Panc1 (cell line): ENCODE results near the gene ACTN3. TPM values are rescaled to one million over a fixed set of nuclear protein-coding genes. Genes with fewer than 3 reads are reported as not detected.
A peak's percentile ranks its signal among the peaks of the same experiment; 100 is the strongest.

Experiments
- ATAC-seq: fragments of 200-7000 bp; cut with Tn5 transposase; 2 replicates; pipeline ENCODE4 v1.9.1; 2020; ENCODE audit warnings: mild to moderate bottlenecking, moderate library complexity
- BruUV-seq: library from RNA; stranded (reverse); fragments of 400-500 nt; replicated peaks from 2 replicates; lab custom pipeline; 2021; lab: Mats Ljungman, UMichigan
- CTCF ChIA-PET: fragments of 300-600 bp; sonication (Branson Sonifier 250); formaldehyde crosslinking; loops from one replicate; lab custom pipeline; 2022; ENCODE audit warnings: antibody characterized with exemption; lab: Charles Lee
- POLR2A ChIA-PET: fragments of 300-600 bp; sonication (Branson Sonifier 250); formaldehyde crosslinking; loops from one replicate; lab custom pipeline; 2022; ENCODE audit warnings: antibody characterized with exemption; lab: Charles Lee
- DNase-seq: peaks from one replicate; pipeline ENCODE4 v3.0.0-alpha.2; 2010; ENCODE audit warnings: low read depth, low spot score
- H3K27ac ChIP-seq: 2 replicates; pipeline ENCODE4 v1.5.1; 2011; ENCODE audit warnings: mild to moderate bottlenecking, low read length, inconsistent platforms
- H3K27me3 ChIP-seq: fragments of 200-500 bp; sonication (Bioruptor generic); 2 replicates; pipeline ENCODE4 v1.6.0; 2014; ENCODE audit warnings: low read length, inconsistent platforms; ENCODE audit not compliant: control insufficient read depth, insufficient read depth
- H3K36me3 ChIP-seq: fragments of 200-500 bp; sonication (Bioruptor generic); 2 replicates; pipeline ENCODE4 v1.5.1; 2014; ENCODE audit warnings: inconsistent platforms, mild to moderate bottlenecking, low read length, moderate library complexity; ENCODE audit not compliant: control insufficient read depth, insufficient read depth
- H3K4me1 ChIP-seq: 2 replicates; pipeline ENCODE4 v1.5.1; 2011; ENCODE audit warnings: inconsistent platforms, mild to moderate bottlenecking, low read length, moderate library complexity; ENCODE audit not compliant: control insufficient read depth, insufficient read depth
- H3K4me3 ChIP-seq, 2 experiments: 2 replicates each; pipeline ENCODE4 v1.5.1; 2011 to 2012; ENCODE audit warnings: low read depth in 2 of 2, low read length in 2 of 2, mild to moderate bottlenecking in 2 of 2, inconsistent platforms in 1 of 2, moderate library complexity in 1 of 2
- H3K9me3 ChIP-seq: fragments of 200-500 bp; sonication (Bioruptor generic); 2 replicates; pipeline ENCODE4 v1.5.1; 2014; ENCODE audit warnings: low read depth, mild to moderate bottlenecking, inconsistent platforms, low read length, moderate library complexity; ENCODE audit not compliant: control insufficient read depth, insufficient read depth
- CTCF ChIP-seq: fragments of 450-650 bp; IDR thresholded peaks from 2 replicates; pipeline ENCODE4 v1.5.1; 2017; ENCODE audit warnings: mild to moderate bottlenecking
- POLR2AphosphoS5 ChIP-seq: IDR thresholded peaks from 2 replicates; pipeline ENCODE4 v1.6.1; 2012; ENCODE audit warnings: mild to moderate bottlenecking, low read depth, low read length, moderate library complexity
- SIN3A ChIP-seq: IDR thresholded peaks from 2 replicates; pipeline ENCODE4 v1.6.1; 2012; ENCODE audit warnings: low read depth, mild to moderate bottlenecking, low read length, moderate library complexity, borderline replicate concordance; ENCODE audit not compliant: insufficient read depth
- TCF7L2 ChIP-seq: IDR thresholded peaks from 2 replicates; pipeline ENCODE4 v1.6.1; 2011; ENCODE audit warnings: mild to moderate bottlenecking, low read depth, low read length, inconsistent platforms
- in situ Hi-C: cut with HindIII; loops from 2 replicates; pipeline ENCODE4 v1.10.0; 2016; ENCODE audit warnings: low sequenced_read_pairs, low pct_unique_long_range_greater_than_20kb
- intact Hi-C: fragments of 100-400 bp; cut with micrococcal nuclease; formaldehyde crosslinking; loops from one replicate; pipeline ENCODE4 v1.10.0; 2022; ENCODE audit not compliant: unreplicated experiment
- total RNA-seq: library from RNA; stranded (reverse); gene quantifications from one replicate; pipeline ENCODE4 v1.2.1, GENCODE V29; 2021; ENCODE audit not compliant: unreplicated experiment
- TF ChIP-seq, protein P1 (sequence below), 2 experiments: IDR thresholded peaks; 2 replicates each; pipeline ENCODE4 v1.6.1; 2011 to 2012; ENCODE audit warnings: low read depth in 2 of 2, control low read depth in 1 of 2, low read length in 1 of 2, mild to moderate bottlenecking in 1 of 2, moderate library complexity in 1 of 2; ENCODE audit not compliant: insufficient read depth in 1 of 2

ACTN3 gene
- total RNA-seq, 1 experiment from 2014 or later: 0.13 TPM

DNA sequence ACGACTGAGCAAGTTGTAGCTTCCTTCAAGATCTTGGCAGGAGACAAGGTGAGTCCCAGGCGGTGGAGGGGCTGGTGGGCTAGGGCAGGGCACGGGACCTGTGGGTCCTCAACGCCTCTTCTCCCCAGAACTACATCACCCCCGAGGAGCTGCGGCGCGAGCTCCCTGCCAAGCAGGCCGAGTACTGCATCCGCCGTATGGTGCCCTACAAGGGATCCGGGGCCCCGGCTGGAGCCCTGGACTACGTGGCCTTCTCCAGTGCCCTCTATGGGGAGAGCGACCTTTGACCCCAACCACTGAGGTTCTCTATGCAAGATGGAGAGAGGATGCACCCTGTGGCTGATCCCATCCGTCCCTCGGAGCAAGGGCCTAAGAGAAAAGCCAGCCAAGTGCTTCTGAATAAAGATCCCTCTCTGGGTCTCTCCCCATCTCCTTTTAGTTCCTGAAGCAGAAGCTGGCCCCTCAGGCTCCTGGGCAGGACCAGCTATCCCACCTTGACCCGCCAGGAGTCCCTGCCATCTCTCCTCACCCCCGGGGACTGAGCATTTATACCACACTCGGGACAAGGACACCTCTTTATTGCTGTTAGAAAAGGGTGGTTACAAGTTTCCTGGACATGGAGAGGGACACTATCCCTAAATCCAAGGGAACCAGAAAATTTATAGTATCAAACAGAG lies 16.3 kb downstream of the ACTN3 start:
- Histone ChIP-seq H3K4me3 (no peak overlapping the region), H3K4me1 (no peaks in the 10 kb centered on the region), H3K27me3 (no peaks in the 10 kb centered on the region; the same call in 1 of the 2 replicates), H3K9me3 (no peaks in the 10 kb centered on the region), H3K36me3 (no peaks in the 10 kb centered on the region), H3K27ac (no peak overlapping the region)
- ChIA-PET POLR2A (interaction anchor here (0.6 kb wide), 1 partner anchor 235 kb away, joined by 3 read pairs; no protein-coding TSS in a partner anchor), CTCF (no interaction called here)
- BruUV-seq: no TSS peak
- DNase-seq: no peak
- intact Hi-C loops (no loop called here), in situ Hi-C loops (no loop called here)
- ATAC-seq: no peak
- TF ChIP-seq TCF7L2 (no peak), SIN3A (no peak), CTCF (no peak), POLR2AphosphoS5 (no peak)
- TF ChIP-seq, protein P1, sequence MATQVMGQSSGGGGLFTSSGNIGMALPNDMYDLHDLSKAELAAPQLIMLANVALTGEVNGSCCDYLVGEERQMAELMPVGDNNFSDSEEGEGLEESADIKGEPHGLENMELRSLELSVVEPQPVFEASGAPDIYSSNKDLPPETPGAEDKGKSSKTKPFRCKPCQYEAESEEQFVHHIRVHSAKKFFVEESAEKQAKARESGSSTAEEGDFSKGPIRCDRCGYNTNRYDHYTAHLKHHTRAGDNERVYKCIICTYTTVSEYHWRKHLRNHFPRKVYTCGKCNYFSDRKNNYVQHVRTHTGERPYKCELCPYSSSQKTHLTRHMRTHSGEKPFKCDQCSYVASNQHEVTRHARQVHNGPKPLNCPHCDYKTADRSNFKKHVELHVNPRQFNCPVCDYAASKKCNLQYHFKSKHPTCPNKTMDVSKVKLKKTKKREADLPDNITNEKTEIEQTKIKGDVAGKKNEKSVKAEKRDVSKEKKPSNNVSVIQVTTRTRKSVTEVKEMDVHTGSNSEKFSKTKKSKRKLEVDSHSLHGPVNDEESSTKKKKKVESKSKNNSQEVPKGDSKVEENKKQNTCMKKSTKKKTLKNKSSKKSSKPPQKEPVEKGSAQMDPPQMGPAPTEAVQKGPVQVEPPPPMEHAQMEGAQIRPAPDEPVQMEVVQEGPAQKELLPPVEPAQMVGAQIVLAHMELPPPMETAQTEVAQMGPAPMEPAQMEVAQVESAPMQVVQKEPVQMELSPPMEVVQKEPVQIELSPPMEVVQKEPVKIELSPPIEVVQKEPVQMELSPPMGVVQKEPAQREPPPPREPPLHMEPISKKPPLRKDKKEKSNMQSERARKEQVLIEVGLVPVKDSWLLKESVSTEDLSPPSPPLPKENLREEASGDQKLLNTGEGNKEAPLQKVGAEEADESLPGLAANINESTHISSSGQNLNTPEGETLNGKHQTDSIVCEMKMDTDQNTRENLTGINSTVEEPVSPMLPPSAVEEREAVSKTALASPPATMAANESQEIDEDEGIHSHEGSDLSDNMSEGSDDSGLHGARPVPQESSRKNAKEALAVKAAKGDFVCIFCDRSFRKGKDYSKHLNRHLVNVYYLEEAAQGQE (IDR thresholded peaks at IDR 0.05; ENCODE audit: insufficient read depth in 1 of 2, low read depth in 2 of 2, low read length in 1 of 2): no peak

- DNase-seq (no peak), ATAC-seq (no peak)
- POLR2A ChIA-PET: interaction anchor here (0.6 kb wide), 1 partner anchor 234 kb away, joined by 3 read pairs; no protein-coding TSS in a partner anchor
- TF ChIP-seq CTCF (no peak), POLR2AphosphoS5 (no peak), TCF7L2 (no peak), SIN3A (no peak)
- TF ChIP-seq, protein P1 (IDR thresholded peaks at IDR 0.05; ENCODE audit: insufficient read depth in 1 of 2, low read depth in 2 of 2, low read length in 1 of 2): no peak
- intact Hi-C loops: no loop called here
- in situ Hi-C loops: no loop called here
- Histone ChIP-seq H3K4me3 (no peak overlapping the region), H3K9me3 (no peaks in the 10 kb centered on the region), H3K4me1 (no peaks in the 10 kb centered on the region), H3K36me3 (no peaks in the 10 kb centered on the region), H3K27me3 (no peaks in the 10 kb centered on the region; the same call in 1 of the 2 replicates), H3K27ac (no peak overlapping the region)
- CTCF ChIA-PET: no interaction called here
- BruUV-seq: TSS peak; percentile 74
Observed at GRCh38 chr11:66563832-66564231, 17.1 kb downstream of the ACTN3 start.
